AG04450 (cell line): ENCODE measurements around the gene SLC29A4. TPM values are rescaled to one million over a fixed set of nuclear protein-coding genes. Genes with fewer than 3 reads are reported as not detected.

Experiments
- CTCF ChIA-PET: fragments of 300-600, 350-600 bp; formaldehyde crosslinking; extraction: SDS; loops from one replicate; lab custom pipeline; 2022; ENCODE audit warnings: antibody characterized with exemption, inconsistent platforms; lab: Charles Lee
- POLR2A ChIA-PET: fragments of 350-600 bp; formaldehyde crosslinking; extraction: SDS; loops from one replicate; lab custom pipeline; 2021; ENCODE audit warnings: antibody characterized with exemption, inconsistent platforms; lab: Yijun Ruan, JAX
- DNase-seq: peaks from one replicate; pipeline ENCODE4 v3.0.0-alpha.2; 2011; ENCODE audit warnings: low read depth, low spot score
- H3K27ac ChIP-seq: one replicate; pipeline ENCODE4 v1.5.1; 2012; ENCODE audit warnings: low read depth, low read length, control low read depth
- H3K27me3 ChIP-seq: one replicate; pipeline ENCODE4 v1.6.0; 2012; ENCODE audit warnings: low read length; ENCODE audit not compliant: control insufficient read depth, insufficient read depth
- H3K4me3 ChIP-seq: 2 replicates; pipeline ENCODE4 v1.5.1; 2011; ENCODE audit warnings: mild to moderate bottlenecking, low read depth, low read length, control low read depth
- H3K9me3 ChIP-seq: 2 replicates; pipeline ENCODE4 v1.5.1; 2012; ENCODE audit warnings: low read length; ENCODE audit not compliant: control insufficient read depth, insufficient read depth
- polyA plus RNA-seq: library from polyadenylated mRNA; depleted of rRNA; stranded (reverse); fragments of >200 nt; gene quantifications from 2 replicates; pipeline ENCODE4 v1.2.3, GENCODE V29; 2011
- TF ChIP-seq, protein P1 (sequence below): IDR thresholded peaks from 2 replicates; pipeline ENCODE4 v1.5.1; 2011; ENCODE audit warnings: low read depth, low read length, control low read depth, inconsistent platforms

SLC29A4 gene
- polyA plus RNA-seq, 1 experiment, result 4.5 TPM

DNA sequence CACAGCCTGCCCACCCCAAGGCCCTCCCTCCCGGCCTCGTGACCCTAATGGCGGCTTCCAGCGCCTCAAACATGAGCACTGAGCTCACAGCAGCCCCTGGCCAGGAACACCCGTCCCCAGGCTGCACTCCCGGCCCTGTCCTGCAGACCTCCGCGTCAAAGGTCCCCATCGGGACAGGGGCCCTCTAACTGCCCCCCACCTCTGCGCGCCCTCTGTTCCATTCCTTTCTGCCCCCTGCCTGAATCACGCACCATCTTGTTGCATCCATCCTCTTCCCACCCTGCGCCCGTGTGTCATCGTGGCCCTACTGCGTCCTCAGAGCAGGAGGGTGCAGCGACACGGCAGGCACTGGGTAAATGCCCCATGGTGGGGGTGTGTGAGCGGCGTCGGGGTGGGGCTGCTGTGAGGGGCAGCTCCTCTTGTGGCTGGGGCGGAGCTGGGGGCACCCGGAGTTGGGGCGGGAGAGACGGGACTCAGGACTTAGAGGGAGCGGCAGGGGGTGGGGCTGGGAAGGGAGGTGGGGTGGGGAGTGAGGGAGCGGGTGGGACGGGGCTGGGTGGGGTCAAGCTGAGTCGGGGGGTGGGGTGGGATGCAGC is 13.4 kb downstream of the SLC29A4 start:
- Histone ChIP-seq H3K27ac (no peak overlapping the region), H3K4me3 (no peak overlapping the region), H3K27me3 (no peaks in the 10 kb centered on the region), H3K9me3 (peaks cover 18% of the 10 kb centered on the region)
- ChIA-PET CTCF (no interaction called here), POLR2A (interaction anchor here (0.6 kb wide), 1 partner anchor 480 kb away, joined by 4 read pairs; no protein-coding TSS in a partner anchor)
- DNase-seq, result no peak
- TF ChIP-seq, protein P1, sequence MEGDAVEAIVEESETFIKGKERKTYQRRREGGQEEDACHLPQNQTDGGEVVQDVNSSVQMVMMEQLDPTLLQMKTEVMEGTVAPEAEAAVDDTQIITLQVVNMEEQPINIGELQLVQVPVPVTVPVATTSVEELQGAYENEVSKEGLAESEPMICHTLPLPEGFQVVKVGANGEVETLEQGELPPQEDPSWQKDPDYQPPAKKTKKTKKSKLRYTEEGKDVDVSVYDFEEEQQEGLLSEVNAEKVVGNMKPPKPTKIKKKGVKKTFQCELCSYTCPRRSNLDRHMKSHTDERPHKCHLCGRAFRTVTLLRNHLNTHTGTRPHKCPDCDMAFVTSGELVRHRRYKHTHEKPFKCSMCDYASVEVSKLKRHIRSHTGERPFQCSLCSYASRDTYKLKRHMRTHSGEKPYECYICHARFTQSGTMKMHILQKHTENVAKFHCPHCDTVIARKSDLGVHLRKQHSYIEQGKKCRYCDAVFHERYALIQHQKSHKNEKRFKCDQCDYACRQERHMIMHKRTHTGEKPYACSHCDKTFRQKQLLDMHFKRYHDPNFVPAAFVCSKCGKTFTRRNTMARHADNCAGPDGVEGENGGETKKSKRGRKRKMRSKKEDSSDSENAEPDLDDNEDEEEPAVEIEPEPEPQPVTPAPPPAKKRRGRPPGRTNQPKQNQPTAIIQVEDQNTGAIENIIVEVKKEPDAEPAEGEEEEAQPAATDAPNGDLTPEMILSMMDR, result no peak

DNA sequence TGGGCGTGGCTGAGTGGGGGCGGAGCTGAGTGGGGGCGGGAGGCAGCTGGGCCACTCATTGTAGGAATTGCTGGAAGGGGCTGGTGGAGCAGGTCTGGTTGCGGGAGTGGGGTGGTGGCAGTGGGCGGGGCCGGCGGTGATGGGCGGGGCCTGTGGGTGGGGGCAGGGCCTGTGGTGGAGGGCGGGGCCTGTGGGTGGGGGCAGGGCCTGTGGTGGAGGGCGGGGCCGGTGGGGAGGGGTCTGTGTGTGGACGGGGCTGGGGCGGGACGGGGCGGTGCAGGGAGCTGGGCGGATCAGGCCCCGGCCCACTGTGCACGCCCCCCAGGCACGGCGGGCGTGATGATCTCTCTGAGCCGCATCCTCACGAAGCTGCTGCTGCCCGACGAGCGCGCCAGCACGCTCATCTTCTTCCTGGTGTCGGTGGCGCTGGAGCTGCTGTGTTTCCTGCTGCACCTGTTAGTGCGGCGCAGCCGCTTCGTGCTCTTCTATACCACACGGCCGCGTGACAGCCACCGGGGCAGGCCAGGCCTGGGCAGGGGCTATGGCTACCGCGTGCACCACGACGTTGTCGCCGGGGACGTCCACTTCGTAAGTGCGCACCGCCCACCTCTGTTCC is 14.0 kb downstream of the SLC29A4 start:
- Histone ChIP-seq H3K9me3 (peaks cover 18% of the 10 kb centered on the region), H3K27me3 (no peaks in the 10 kb centered on the region), H3K27ac (no peak overlapping the region), H3K4me3 (no peak overlapping the region)
- CTCF ChIA-PET, result no interaction called here
- TF ChIP-seq, protein P1, result no peak
- DNase-seq, result no peak
- POLR2A ChIA-PET, result no interaction called here

- Histone ChIP-seq H3K9me3 (peaks cover 7% of the 10 kb centered on the region; the same call in 1 of the 2 replicates), H3K27me3 (no peaks in the 10 kb centered on the region), H3K4me3 (no peak overlapping the region), H3K27ac (no peak overlapping the region)
- ChIA-PET POLR2A (no interaction called here), CTCF (no interaction called here)
- TF ChIP-seq, protein P1, result no peak
- no peak for DNase-seq
Measured at GRCh38 chr7:5300366-5300765, 17.6 kb downstream of the SLC29A4 start.

- no peak overlapping the region for H3K4me3 ChIP-seq
- CTCF ChIA-PET, result no interaction called here
- no peaks in the 10 kb centered on the region; the same call in 1 of the 2 replicates for H3K9me3 ChIP-seq
- TF ChIP-seq, protein P1, result no peak
- POLR2A ChIA-PET, result no interaction called here
- no peak for DNase-seq
- no peaks in the 10 kb centered on the region for H3K27me3 ChIP-seq
- no peak overlapping the region for H3K27ac ChIP-seq
Measured at GRCh38 chr7:5302577-5302976, 19.8 kb downstream of the SLC29A4 start.

GRCh38 chr7:5303061-5303460 is 20.3 kb downstream of the SLC29A4 start:
- Histone ChIP-seq H3K27me3 (no peaks in the 10 kb centered on the region), H3K4me3 (no peak overlapping the region), H3K9me3 (no peaks in the 10 kb centered on the region; the same call in 1 of the 2 replicates), H3K27ac (no peak overlapping the region)
- TF ChIP-seq, protein P1, result no peak
- ChIA-PET POLR2A (no interaction called here), CTCF (no interaction called here)
- no peak for DNase-seq
